Vagina (tissue), 2 donors: ENCODE results near the gene SRSF10. TPM values are rescaled to one million over a fixed set of nuclear protein-coding genes. Genes with fewer than 3 reads are reported as not detected.
"Not testable (repeated sequence)": the region's sequence is repeated elsewhere in the genome, so short reads cannot be mapped to it uniquely, and the experiment has no call there.

Experiments
- DNase-seq, 2 donors: peaks; one replicate each; pipeline ENCODE4 v3.0.0-alpha.2; 2017; ENCODE audit errors: extremely low spot score in 2 of 2
- H3K27ac ChIP-seq: fragments of 200-600 bp; sonication (generic); one replicate; pipeline ENCODE4 v1.5.1; 2019
- H3K27me3 ChIP-seq: fragments of 200-600 bp; sonication (generic); one replicate; pipeline ENCODE4 v1.5.1; 2019
- H3K36me3 ChIP-seq, 2 donors: fragments of 200-600 bp; sonication (generic); one replicate each; pipeline ENCODE4 v1.5.1; 2017 to 2019
- H3K4me1 ChIP-seq: fragments of 200-600 bp; sonication (generic); one replicate; pipeline ENCODE4 v1.5.1; 2019
- H3K4me3 ChIP-seq, 2 donors: fragments of 200-600 bp; sonication (generic); 1 replicate in 1 of 2; 2 replicates in 1 of 2; pipeline ENCODE4 v1.5.1; 2016 to 2019
- H3K9me3 ChIP-seq: fragments of 200-600 bp; sonication (generic); one replicate; pipeline ENCODE4 v1.5.1; 2019
- POLR2A ChIP-seq, 2 donors: fragments of 450-650 bp; IDR thresholded peaks; one replicate each; pipeline ENCODE4 v1.6.1; 2017; ENCODE audit warnings: antibody characterized with exemption in 2 of 2, mild to moderate bottlenecking in 2 of 2, moderate library complexity in 2 of 2
- POLR2AphosphoS5 ChIP-seq, 2 donors: sonication (generic); formaldehyde crosslinking; IDR thresholded peaks; one replicate each; pipeline ENCODE4 v1.9.0; 2017; ENCODE audit warnings: antibody characterized with exemption in 2 of 2, mild to moderate bottlenecking in 2 of 2, low read depth in 1 of 2; ENCODE audit not compliant: insufficient read depth in 1 of 2
- intact Hi-C: fragments of 100-400 bp; cut with DNase I; formaldehyde crosslinking; loops from one replicate; pipeline ENCODE4 v1.15.1; 2023
- total RNA-seq: library from RNA; depleted of rRNA; stranded (reverse); fragments of >200 nt; gene quantifications from one replicate; pipeline ENCODE4 v1.2.3, GENCODE V29; 2016
- TF ChIP-seq, protein P1 (sequence below), 3 experiments: fragments of 450-650 bp in 2 of 3; fragments of 200-600 bp in 1 of 3; sonication (generic) in 1 of 3; IDR thresholded peaks; one replicate each; pipeline ENCODE4 v1.5.1; 2017 to 2019; ENCODE audit warnings: antibody characterized with exemption in 3 of 3, mild to moderate bottlenecking in 2 of 3, moderate library complexity in 2 of 3

The SRSF10 gene
- total RNA-seq, 1 donor from 2014 or later: 72.4 TPM

DNA sequence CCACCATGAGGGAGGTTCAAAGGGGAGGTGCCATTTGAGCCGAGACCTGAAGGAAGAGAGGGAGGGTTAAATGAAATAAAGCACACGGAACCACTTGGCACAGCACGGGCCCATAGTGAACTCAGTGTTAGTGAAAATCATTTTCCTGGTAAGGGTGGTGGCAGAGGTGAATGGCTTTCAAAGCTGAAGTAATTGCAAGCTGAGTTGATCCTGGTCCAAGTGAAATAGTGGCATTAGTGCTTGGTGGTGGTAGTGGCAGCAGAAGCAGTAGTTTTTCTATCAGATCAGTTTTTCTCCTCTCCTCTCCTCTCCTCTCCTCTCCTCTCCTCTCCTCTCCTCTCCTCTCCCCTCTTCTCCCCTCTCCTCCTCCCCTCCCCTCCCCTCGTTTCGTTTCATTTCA, 30.5 kb upstream of the SRSF10 start:
- intact Hi-C loops: no loop called here
- Histone ChIP-seq H3K27me3 (no peaks in the 10 kb centered on the region), H3K4me3 (no peak overlapping the region), H3K27ac (no peak overlapping the region), H3K9me3 (no peaks in the 10 kb centered on the region), H3K4me1 (peaks cover 4% of the 10 kb centered on the region), H3K36me3 (no peaks in the 10 kb centered on the region)
- DNase-seq: no peak
- TF ChIP-seq POLR2AphosphoS5 (IDR thresholded peaks at IDR 0.05; ENCODE audit: insufficient read depth in 1 of 2, low read depth in 1 of 2): no peak
- TF ChIP-seq, protein P1, sequence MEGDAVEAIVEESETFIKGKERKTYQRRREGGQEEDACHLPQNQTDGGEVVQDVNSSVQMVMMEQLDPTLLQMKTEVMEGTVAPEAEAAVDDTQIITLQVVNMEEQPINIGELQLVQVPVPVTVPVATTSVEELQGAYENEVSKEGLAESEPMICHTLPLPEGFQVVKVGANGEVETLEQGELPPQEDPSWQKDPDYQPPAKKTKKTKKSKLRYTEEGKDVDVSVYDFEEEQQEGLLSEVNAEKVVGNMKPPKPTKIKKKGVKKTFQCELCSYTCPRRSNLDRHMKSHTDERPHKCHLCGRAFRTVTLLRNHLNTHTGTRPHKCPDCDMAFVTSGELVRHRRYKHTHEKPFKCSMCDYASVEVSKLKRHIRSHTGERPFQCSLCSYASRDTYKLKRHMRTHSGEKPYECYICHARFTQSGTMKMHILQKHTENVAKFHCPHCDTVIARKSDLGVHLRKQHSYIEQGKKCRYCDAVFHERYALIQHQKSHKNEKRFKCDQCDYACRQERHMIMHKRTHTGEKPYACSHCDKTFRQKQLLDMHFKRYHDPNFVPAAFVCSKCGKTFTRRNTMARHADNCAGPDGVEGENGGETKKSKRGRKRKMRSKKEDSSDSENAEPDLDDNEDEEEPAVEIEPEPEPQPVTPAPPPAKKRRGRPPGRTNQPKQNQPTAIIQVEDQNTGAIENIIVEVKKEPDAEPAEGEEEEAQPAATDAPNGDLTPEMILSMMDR (IDR thresholded peaks at IDR 0.05): no peak
- no peak for TF ChIP-seq POLR2A (IDR thresholded peaks at IDR 0.05)

DNA sequence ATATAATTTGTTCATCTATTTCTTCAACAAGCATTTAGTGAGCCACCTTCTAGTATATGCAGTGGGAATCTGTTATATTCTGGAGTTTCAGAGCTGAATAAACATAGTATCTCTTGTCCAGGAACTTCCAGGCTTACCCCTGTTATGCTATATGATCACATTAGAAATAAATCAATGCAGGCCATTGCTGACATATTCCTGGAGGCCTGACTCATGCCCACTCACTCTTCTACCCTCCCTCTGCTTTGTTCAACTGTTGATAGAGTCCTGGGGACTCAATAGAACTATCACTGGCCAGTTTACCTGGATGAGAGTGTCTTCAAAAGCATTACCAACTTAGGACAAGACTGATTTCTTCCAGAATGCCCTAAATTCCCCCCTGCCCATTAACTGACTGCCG, 29.3 kb upstream of the SRSF10 start:
- Histone ChIP-seq H3K27ac (no peak overlapping the region), H3K36me3 (no peaks in the 10 kb centered on the region), H3K9me3 (no peaks in the 10 kb centered on the region), H3K4me1 (peaks cover 4% of the 10 kb centered on the region), H3K4me3 (no peak overlapping the region), H3K27me3 (no peaks in the 10 kb centered on the region)
- intact Hi-C loops: no loop called here
- DNase-seq: no peak
- TF ChIP-seq POLR2A (IDR thresholded peaks at IDR 0.05): no peak
- TF ChIP-seq, protein P1 (IDR thresholded peaks at IDR 0.05): no peak
- TF ChIP-seq POLR2AphosphoS5 (IDR thresholded peaks at IDR 0.05; ENCODE audit: insufficient read depth in 1 of 2, low read depth in 1 of 2): no peak

DNA sequence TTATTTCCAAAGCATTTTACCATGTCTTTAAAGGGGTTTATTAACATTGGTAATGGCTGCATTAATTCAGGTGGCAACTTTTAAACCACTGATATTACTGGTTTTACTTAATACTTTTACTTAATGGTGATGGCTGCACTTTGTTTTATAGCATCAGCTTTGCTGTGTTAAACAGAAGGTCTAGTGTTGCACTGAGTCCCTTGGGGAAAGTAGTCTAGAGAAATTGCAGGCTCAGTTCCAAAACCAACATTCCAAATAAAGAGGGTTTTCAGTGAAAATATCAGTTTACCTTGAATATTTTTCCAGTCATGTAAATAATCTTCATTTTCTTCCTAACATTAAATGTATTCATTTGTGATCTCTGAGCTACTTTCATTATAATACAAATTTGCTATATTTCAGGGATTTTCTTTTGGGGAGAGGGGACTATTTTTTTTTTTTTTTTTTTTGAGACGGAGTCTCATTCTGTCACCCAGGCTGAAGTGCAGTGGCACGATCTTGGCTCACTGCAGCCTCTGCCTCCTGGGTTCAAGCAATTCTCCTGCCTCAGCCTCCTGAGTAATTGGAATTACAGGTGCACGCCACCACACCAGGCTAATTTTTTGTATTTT, 28.6 kb upstream of the SRSF10 start:
- intact Hi-C loops, H3K27ac ChIP-seq, DNase-seq: not testable (repeated sequence)

DNA sequence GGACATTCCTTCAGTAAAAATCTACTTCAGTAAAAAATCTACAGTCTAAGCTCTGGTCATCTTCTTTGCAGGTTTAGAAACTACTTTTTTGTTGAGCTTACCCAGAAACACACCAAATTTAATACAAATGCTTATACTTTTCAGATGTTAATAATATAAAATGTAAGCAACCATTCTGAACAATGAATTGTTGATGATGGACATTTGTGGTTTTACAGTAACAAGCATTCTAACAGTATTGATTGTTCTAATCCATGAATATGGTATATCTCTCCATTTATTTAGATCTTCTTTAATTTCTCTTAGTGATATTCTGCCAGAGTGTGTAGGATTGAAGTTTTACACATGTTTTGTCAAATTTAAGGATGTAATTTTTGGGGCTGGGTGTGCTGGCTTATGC, 27.0 kb upstream of the SRSF10 start:
- peaks cover 4% of the 10 kb centered on the region for H3K4me1 ChIP-seq
- no peak overlapping the region for H3K4me3 ChIP-seq
- intact Hi-C loops: no loop called here
- H3K27me3 ChIP-seq: no peaks in the 10 kb centered on the region
- H3K36me3 ChIP-seq: no peaks in the 10 kb centered on the region
- TF ChIP-seq POLR2AphosphoS5 (IDR thresholded peaks at IDR 0.05; ENCODE audit: insufficient read depth in 1 of 2, low read depth in 1 of 2): no peak
- TF ChIP-seq, protein P1 (IDR thresholded peaks at IDR 0.05): no peak
- TF ChIP-seq POLR2A (IDR thresholded peaks at IDR 0.05): no peak
- H3K27ac ChIP-seq: no peak overlapping the region
- no peak for DNase-seq
- H3K9me3 ChIP-seq: no peaks in the 10 kb centered on the region

More for the DNA sequence above, 28.6 kb upstream of the SRSF10 start:
- H3K27me3 ChIP-seq, H3K9me3 ChIP-seq, H3K4me3 ChIP-seq, H3K4me1 ChIP-seq, H3K36me3 ChIP-seq: not testable (repeated sequence)

DNA sequence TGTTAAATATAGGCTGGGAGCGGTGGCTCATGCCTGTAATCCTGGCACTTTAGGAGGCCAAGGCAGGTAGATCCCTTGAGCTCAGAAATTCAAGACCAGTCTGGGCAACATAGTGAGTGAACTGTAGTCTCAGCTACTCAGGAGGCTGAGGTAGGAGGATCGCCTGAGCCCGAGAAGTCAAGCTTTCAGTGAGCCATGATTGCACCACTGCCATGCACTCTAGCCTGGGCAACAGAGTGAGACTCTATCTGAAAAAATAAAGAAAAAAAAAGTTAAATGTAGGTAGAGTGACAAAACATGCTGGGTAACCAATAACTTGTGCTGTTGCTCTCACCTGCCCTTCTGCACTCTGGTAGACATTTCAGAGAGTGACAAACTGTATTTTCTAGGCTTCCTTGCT, 25.0 kb upstream of the SRSF10 start:
- H3K4me3 ChIP-seq: no peak overlapping the region
- intact Hi-C loops: no loop called here
- DNase-seq: no peak
- no peak overlapping the region for H3K27ac ChIP-seq
- TF ChIP-seq POLR2AphosphoS5 (IDR thresholded peaks at IDR 0.05; ENCODE audit: insufficient read depth in 1 of 2, low read depth in 1 of 2) (no peak), POLR2A (IDR thresholded peaks at IDR 0.05) (no peak)
- TF ChIP-seq, protein P1 (IDR thresholded peaks at IDR 0.05): no peak
- no peaks in the 10 kb centered on the region for H3K4me1 ChIP-seq
- no peaks in the 10 kb centered on the region for H3K9me3 ChIP-seq
- no peaks in the 10 kb centered on the region for H3K36me3 ChIP-seq
- H3K27me3 ChIP-seq: no peaks in the 10 kb centered on the region
